GM19455 (cell line): ENCODE data around the gene NPPA.
"Not testable (repeated sequence)": the region's sequence is repeated elsewhere in the genome, so short reads cannot be mapped to it uniquely, and the experiment has no call there.

Experiments used
- ATAC-seq: cut with Tn5 transposase; IDR thresholded peaks from one replicate; pipeline ENCODE4 v1.9.1; 2021; ENCODE audit not compliant: unreplicated experiment

Gene NPPA

DNA sequence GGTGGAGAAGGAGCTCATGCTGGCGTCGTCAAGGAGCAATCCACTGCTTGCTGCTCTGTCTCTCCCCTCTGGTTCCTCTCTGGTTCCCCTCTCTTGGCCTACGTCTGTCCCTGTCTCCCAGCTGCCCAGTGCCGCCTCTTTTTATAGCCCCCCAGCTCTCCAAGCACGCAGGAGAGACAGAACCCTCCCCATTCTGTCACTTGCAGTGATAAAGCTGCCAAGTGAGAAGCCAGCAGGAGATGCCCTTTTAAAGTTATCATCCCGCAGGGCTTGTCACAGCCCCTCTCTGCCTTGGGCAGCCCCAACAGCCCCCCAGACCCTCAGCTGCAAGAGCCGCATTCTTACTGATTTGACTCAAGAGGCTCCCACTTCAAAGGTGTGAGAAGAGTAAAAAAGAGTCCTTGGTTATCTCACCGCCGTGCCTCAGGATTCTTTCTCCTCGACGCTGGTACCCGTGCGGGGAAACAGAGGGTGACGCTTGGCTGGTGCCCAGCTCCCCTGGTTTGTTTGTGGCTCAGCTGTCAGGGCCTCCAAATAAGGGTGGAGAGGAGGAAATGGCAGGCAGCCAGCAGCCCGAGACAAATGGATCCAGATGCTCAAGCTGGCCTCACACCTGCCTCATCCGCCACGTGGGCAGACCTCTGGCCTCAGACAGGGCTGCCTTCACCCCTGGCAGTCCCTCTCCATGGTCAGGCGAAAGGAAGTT lies at the start of gene NPPA:
Gene NPPA, minus strand, starts transcription at position 117 of the 706 bp plus-strand sequence. Its CDS starts 99 bp downstream, at position 18.
- ATAC-seq: no peak

- ATAC-seq: not testable (repeated sequence)
Observed at GRCh38 chr1:11894501-11894900, 46.9 kb upstream of the NPPA start.

GRCh38 chr1:11893907-11894251 lies 46.3 kb upstream of the NPPA start:
- no peak for ATAC-seq

DNA sequence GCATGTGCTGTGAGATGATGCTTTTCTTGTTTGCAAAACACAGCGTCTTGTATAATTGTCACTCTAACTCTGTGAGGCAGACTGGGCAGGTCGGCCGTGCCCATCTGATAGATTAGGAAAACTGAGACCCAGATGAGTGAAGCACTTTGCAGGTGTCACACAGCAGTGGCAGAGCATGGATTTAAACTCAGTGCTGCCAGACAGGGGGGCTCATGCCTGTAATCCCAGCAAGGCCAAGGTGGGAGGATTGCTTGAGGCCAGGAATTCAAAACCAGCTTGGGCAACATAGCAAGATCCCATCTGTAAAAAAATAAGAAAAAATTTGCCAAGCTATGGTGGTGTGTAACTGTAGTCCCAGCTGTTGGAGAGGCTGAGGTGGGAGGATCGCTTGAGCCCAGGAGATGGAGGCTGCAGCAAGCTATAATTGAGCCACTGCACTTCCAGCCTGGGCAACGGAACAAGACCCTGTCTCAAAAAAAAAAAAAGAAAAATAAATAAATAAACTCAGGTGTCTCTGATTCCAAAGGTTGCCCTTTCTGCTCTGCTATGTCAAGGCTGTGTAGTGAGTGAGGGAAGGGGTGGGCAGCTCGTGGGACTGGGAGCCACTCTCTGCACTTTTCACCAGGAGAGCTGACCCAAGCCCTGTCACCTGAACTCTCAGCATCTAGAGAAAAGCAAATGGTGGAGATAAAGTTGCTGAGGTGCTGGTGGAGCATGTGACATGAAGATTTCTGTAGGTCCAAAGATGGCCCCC lies 44.0 kb upstream of the NPPA start:
- no peak for ATAC-seq

DNA sequence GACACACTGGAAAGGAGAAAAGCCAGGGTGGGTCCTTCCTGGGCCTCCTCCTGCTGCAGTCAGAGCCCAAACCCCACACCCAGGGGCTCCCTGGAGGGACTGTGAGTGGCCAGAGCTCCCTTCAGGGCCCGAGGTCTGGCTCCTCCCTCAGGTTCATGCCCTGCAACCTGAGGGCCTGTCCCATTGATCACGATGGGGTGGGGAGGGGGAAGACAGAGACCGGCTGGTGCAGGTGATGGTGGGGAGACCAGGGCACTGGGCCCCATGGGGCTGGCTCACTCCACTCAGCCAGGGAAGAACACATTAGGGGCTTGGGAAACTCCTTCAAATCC lies 41.3 kb upstream of the NPPA start:
- ATAC-seq: no peak

GRCh38 chr1:11888206-11888876 lies 40.8 kb upstream of the NPPA start:
- ATAC-seq: no peak

- ATAC-seq: no peak
Observed at GRCh38 chr1:11887666-11888007, 40.1 kb upstream of the NPPA start.

DNA sequence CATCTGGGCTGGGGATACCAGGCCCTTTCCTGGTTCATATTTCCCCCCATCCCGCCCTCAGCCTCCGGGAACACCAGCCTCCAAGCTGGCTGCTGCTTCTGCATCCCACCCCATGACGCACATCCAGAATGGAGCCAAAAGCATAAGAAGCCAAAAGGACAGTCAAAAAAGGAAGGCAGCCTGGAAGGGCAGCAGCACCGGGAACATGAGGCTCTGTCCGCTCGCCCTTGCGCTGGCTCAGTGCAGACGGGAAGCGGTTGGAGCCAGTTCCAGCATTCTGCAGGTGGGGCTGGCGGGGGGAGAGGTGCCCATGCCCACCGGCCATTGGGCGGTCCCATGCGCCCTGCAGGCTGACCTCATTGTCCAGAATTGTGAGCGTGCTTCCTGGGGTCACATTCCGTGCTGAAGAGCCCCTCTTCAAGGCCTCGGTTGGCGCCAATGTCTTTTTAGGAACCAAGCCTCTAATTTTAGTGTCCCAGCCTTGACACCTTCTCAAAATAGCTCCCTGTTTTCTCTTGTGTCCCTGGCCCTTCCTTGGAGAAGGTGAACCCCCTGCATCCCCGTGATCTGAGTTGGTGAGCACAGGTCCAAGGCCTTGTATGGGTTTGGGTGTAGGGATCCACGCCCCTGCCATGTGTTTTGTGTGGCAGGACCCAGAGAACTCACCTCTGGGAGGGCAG lies 39.5 kb upstream of the NPPA start:
- ATAC-seq: no peak

DNA sequence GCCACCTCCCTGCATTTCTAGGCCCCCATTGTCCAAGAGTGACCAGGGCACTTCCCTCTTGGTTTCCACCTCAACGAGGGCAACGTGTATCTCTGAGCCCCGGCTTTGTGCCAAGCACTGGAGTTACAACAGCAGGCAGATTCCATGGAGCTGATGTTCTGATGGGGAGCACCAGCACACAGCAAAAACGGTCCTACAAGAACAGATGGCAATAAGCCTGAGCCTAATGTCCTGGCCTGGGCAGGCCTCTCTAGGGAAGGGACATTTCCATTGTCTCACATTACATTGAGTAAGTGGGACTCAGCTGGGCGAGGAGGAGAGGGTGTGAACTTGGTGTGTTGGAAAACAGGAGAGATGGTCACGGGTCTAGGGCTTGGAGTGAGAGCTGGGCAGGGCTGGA lies 38.3 kb upstream of the NPPA start:
- no peak for ATAC-seq

DNA sequence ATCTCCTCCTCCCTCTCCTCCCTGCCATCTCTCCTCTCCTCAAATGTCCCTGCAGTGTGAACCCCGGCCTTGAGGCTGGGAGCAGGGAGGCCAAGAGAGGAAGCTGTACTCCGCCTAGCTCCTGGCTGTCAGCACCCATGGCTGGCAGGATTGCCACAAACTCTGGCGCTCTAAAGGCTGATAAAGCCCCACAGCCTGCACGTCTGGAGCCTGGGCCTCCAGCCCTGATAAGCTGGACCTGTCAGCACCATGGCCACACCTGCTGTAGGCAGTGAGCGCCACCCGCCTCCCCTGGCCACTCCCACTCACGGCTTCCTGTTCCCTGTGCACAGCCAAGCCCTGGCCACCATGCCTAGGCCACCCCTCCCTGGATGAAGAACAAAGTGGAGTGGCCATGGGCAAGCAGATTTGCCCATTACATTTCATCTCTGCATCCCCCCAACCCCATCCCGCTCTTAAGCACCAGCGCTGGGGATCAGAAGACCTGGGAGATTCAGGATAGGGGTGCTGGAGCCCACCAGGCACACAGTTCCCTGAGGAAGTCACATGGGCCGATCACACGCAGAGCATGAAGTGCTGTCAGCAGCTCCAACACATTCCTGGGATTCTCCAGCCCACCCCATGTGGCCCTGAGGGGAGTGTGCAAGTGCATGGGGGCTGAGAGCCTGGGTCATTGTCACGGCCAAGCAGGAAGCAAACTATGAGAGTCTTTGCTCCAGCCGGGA lies 35.4 kb upstream of the NPPA start:
- no peak for ATAC-seq

GRCh38 chr1:11881749-11882441 lies 34.3 kb upstream of the NPPA start:
- no peak for ATAC-seq

DNA sequence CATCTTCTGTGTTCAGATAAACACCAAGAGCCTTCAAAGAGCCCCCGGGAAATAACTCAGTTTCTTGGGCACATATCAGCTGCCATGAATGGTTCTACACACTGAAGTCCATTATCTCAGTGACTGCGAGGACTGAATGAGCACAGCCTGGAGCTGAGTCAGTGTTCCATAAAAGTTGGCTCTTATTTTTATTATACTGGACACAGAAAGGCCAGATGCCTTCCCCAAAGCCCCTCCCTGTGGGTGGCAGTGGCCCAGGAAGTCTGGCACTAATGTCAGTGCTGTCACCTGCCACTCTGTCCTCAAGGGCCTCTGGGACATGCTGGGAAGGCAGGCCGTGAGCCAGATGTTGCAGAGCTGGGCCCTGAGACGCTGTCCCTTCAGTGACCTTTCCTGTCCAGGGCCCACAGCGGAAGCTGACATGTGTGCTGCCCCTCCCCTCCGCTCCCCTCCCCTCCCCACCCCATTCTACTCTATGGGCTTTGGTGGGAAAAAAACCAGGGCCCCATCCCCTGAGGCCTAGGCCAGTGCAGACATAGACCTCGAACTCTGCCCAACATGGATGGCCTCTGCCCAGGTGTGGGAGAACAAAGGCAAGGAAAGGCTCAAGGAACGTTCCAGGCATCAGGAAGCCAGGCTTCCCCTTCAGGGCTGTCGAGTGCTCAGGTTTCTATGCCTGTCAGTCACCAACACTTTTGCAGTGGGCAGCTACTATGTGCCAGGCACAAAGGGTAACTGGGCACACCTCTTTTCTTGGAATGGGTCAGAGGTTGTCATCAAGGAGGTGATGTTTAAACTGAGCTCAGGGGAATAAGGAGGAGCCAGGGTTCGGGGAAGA lies 33.5 kb upstream of the NPPA start:
- ATAC-seq: no peak

DNA sequence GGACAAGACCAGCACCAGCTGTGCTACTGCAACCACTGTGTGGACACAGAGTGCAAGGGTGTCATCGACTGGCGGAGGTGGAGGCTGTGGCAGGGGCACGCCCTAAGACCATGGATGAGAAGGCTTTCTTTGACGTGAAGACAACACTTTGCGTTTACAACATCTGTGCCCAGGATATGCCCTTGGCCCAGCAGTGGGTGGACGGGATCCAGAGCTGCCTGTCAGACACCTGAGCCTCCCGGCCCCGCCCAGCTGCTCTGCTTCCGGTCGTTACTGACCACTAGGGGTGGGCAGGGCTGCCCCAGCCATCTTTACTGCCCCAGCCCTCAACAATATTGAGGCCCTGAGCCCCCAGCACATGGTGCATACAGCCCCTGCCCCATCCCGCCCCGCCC lies 32.6 kb upstream of the NPPA start:
- no peak for ATAC-seq

DNA sequence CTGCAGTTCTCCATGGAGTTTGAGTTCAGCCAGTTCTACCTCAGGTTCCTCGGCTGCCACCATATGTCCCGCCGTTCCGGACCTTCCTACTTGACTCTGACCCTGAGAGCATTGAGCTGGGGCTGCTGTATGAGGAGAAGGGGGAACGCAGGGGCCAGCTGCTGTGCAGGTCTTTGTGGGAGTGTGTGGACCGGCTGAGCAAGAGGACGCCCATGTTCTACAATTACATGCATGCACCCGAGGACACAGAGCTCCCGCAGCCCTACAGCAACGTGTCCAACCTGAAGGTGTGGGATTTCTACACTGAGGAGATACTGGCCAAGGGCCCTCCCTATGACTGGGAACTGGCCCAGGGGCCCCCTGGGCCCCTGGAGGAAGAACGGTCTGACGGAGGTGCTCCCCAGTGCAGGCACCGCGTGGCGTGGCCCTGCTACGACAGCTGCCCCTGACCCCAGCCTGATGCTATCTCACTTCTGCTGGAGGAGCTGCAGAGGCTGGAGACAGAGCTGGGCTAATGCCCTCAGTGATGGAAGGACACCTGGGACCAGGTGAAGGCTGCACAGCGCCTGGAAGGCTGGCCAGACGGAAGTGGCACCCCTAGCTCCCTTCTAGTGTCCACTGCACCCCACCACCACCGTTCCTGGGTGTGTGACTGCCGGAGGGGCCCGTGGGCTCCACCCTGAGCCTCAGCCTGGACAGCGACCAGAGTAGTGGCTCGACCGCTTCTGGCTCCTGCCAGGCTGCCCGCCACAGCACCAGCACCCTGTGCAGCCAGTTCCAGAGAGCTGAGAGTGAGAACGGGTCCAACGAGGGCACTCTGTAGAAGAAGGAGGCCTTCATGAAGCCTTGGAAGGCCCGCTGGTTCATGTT lies 32.0 kb upstream of the NPPA start:
- no peak for ATAC-seq

DNA sequence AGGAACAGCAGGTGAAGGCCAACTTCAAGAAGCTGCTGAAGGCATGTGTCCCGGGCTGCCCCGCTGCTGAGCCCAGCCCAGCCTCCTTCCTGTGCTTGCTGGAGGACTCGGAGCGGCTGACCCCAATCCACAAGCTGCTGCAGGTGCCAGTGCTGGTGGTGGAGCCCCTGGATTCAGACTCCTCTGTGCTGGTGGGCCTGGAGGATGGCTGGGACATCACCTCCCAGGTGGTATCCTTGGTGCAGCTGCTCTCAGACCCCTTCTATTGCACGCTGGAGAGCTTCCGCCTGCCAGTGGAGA lies 31.3 kb upstream of the NPPA start:
- no peak for ATAC-seq

GRCh38 chr1:11878081-11878890 lies 30.7 kb upstream of the NPPA start:
- ATAC-seq: no peak

- no peak for ATAC-seq
Observed at GRCh38 chr1:11877074-11877473, 29.5 kb upstream of the NPPA start.

GRCh38 chr1:11875094-11875493 lies 27.5 kb upstream of the NPPA start:
- no peak for ATAC-seq
